Inferior parietal cortex (tissue), 1 donor: ENCODE results near the gene NDUFAF8.
A peak's percentile ranks its signal among the peaks of the same experiment; 100 is the strongest.

Source experiments
- DNase-seq: peaks from one replicate; pipeline ENCODE4 v3.0.0-alpha.2; 2016; ENCODE audit errors: extremely low spot score

NDUFAF8 gene

DNA sequence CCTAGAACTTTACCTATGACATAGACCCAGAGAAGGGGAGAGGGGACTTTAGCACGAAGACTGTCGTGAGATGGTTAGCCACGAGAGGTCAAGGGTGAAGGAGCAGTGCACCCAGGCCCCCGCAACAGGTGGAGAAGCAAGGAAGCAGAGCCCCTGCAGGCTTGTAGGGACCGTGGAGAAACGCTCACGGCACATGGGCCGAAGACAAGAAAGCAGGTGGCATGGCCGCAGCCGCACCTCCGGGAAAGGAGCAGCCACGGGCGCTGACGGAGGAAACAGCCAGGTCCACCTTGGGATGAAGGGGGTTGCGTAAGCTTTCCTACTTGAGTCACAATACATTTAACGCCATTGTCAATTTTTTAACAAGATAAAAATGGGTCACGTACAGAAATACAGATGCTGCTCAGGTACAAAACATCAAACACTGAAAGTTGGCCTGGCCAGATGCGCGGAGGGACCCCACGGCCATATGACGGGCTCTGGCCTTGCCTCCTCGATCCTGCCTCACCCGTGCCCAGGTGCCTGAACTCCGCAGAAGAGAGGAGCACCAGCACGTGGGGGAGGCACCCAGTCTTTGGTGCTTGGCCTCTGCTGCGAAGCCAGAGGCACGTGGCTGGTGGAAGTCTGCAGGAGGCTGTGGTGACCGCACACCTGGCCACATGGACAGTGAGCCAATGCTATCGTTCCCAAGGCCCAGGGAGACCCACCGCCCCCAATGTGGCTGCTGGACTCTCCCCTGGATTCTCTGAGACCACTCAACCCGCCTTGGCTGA lies 34.8 kb downstream of the NDUFAF8 start:
- DNase-seq: no peak

DNA sequence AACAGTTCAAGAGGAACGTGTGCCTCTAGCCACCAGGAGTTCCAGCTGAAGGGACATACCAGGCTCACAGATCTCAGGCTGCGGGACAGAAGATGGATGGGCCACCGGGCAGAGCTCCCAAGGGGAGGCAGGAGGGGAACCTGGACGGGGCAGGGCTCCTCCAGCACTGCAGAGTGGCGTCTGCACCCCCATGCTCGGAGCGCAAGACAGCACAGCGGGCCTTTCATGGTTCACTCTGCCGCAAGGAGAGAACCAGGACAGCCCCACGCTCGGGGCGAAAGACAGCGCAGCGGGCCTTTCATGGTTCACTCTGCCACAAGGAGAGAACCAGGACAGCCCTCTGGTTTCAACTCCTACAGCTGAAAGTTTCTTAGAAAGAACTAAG lies 35.3 kb downstream of the NDUFAF8 start:
- no peak for DNase-seq

DNA sequence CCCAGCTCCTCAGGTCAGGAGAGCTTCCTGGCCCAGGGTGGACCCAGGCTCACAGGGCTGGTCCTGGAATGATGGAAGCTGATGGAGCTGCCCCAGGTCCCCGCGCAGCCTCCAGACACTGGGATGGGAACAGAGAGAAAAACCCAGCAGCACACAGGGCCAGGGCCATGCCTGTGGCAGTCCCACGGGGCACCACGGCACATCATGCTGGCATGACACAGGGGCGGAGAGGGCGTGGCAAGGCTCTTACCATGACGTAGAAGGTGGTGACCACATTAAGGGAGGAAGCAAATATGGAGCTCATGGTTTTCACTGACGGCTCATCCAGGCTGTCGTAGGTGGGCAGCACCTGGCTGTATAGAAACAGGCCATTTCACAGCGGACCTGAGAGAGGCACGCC lies 37.7 kb downstream of the NDUFAF8 start:
- DNase-seq: no peak

DNA sequence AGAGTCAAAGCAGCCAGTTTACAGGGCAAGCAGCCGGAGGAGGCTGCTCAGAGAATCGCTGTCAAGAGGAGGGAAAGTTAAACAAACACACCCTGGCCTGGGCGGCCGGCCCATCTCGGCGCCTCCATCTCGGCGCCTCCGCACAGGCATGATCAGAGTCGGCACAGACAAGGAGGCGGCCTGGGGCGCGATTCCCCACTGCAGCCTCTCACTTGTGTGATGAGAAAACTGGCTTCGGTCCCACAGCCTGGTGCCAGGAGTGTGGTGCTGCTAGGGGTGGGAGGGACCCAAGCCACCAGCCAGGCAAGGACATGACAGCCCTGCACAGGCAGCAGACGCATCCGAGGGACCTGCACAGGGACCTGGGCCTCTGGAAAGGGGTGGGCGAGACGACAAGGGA lies 38.3 kb downstream of the NDUFAF8 start:
- DNase-seq: peak; percentile 47

DNA sequence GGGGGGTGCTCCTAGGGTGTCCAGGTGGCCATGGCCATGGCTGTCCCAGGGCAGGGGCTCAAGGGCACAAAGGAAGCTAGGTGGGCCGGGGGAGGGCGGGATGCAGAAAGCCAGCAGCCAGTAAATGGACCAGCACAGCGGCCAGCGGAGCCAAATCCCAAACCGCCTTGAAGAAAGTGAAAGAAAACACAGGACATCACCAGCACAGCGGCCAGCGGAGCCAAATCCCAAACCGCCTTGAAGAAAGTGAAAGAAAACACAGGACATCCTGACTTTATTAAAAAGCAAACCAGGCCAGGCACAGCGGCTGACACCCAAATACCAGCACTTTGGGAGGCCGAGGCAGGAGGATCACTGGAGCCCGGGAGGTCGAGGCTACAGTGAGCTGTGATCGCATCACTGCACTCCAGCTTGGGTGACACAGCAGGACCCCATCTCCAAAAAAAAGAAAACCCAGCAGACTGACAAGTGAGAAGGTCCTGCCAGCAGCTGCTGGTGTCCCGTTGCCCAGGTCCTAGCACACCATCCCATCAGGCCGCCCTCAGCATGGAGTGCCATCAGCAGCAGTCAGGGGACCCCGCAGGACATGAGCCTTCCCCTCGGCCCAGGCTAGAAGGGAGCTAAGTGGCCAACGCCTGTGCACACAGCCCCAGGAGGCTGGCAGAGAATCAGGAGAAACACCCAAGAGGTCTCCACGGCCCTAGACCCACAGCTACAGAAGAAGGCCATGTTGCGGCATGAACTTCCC lies 39.0 kb downstream of the NDUFAF8 start:
- no peak for DNase-seq

DNA sequence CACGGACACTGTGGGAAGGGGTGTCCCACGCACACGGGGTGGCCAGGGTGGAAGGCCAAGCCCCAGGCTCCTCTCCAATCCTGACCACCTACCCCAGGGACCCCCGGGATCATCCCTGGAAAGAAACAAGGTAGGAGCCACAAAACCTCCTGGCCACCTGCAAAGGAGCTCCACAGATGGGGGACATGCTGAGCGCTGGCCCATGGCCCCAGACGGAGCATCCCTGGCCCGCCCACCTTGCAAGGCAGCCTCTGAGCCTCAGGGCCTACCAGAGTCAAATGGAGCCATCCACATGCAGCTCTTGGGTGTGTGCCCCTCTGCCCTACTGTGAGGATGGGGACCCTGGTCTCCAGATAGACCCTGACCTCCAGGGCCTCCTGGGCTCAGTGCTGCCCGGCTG lies 39.7 kb downstream of the NDUFAF8 start:
- DNase-seq: no peak

DNA sequence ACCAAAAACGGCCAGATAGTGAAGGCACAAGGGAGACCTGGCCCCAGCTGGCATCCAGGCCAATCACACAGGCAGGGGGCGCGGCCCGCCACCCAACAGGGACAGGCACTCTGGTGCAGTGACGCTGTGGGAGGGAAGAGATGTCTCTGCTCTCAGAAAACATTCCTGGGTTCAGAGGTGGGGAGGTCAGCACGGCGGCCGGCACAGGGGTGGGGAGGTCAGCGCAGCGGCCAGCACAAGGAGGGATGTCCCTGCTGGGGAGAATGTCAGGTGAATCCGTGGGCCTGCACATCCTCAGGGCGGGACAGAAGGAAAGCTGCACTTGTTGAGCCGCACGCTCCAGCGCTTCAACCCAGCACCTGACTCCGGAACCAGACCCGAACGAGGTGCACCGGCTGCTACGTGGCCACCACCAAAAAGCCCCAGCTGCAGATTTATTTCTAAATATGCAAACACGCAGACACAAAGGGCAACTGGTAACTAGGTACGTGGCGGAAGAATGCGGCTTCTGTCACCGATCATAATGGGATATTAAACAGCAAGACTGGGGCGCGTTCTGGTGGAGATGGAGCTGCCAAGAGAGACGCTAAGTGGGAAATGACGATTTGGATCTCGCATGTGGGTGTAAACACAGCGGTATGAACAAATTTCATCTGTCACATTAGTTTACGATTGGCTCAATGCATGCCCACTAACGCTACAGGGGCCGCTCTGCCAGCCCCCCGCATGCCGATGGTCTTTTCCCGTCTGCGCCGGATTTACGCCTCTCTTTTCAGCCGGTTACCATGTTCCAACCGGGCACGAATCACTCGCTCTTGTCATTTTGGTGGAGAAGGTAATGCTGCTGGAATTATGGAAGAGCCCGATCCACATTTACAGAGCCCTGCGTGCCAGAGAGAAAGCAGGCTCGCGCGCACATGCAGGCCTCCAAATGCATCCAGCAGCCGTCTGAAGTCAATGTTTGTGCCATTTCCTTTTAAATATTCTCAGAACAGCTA lies 40.5 kb downstream of the NDUFAF8 start:
- DNase-seq: no peak

DNA sequence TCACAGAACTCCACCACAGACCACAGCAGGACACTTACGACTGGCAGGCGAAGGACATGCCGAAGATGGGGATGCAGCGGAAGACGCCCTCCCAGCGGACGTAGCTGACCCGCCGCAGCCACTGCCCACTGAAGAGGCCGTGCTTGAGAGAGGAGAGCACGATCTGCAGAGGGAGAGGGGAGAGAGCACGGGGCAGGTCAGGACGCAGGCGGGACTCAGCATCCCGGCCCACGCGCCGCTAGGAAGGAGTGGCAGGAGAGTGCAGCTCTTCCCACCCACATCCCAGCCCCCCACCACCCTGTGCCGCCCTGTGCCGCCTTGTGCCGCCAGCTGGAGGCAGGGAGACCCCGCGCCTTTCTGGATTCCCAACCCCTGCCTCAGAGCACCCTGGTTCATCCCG lies 41.5 kb downstream of the NDUFAF8 start:
- no peak for DNase-seq

DNA sequence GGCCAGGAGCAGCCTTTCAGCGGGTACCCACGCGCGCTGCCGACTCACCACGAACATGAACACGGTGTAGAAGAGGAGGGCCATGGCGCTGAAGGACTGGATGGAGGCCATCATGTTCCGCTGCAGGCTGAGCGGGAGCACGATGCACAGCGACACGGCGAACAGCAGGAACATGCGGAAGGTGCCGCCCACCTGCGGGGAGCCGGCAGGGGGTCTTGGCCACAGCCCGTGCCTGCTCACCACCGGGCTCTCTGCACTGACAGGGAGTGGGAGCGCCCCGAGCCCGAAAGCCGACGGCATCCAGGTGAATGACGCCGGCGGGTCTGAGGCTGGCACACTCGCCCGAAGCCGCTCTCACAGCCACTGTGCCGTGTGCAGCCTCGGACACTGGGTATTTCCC lies 43.0 kb downstream of the NDUFAF8 start:
- DNase-seq: no peak

DNA sequence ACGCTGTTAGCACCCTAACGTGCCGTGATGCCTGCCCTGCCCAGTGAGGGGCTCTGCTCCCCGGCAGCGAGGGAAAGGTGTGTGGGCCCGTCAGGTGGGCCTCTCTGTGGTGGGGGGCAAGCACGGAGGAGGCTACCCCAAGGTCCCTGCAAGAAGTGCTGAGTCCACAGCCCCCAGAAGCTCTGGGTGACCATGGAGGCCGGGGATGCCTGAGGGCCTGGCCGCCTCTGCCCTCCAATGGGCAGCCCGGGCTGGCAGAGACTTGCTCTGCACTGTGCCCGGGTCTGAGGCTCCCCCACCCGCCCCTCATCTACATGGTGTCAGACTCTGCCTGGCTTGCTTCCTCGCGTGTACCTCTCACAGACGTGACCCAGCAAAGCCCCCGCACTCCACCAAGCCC lies 43.8 kb downstream of the NDUFAF8 start:
- DNase-seq: no peak

DNA sequence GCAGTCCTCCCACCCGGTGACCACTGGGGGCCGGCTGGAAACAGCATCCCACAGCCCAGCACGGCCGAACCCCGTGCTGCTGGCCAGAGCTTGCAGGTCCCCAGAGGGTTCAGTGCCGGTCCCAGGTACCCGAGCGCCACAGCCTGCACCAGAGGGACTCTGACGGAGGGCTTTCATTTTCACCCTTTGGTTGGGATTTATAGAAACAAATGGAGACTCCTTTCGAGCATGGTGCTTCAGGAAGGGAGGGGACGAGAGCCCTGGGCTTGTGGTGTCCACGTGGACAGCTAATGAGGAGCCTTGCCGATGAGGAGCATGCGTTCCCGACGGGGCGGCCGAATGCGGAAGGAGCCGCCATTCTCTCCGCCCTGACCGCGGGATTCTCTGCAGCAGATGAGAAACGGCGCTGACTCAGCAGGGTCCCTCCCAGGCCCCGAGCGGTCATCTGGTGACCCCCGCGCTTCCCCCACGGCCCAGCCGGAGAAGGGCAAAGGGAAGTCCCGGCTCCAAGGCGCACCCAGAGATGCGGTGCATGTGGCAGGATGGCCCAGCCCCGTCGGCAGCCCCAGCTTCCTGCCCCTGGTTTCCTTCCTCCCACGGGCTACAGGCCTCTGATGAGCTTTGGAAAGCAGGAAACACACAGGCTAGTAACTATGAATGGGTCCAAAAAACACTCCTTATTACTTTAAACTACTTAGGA lies 46.2 kb downstream of the NDUFAF8 start:
- no peak for DNase-seq

DNA sequence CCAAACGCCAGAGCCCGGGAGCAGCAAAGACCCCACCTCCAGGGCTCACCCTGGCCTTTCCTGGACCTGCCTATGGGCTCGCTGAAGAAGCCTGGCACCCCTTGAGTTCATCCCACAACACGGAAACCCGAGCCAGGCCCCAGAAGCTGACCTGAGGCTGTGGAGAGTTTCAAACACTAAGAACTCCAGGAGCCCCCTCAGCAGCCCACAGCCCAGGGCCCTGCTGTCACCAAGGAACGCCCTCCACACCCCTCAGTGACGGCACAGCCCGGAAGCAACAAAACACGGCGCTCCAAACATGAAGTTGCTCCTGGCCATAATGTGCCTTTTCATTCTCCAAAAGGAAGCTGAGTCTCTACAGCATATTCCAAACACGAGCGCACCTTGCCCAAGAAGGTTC lies 46.8 kb downstream of the NDUFAF8 start:
- DNase-seq: no peak

DNA sequence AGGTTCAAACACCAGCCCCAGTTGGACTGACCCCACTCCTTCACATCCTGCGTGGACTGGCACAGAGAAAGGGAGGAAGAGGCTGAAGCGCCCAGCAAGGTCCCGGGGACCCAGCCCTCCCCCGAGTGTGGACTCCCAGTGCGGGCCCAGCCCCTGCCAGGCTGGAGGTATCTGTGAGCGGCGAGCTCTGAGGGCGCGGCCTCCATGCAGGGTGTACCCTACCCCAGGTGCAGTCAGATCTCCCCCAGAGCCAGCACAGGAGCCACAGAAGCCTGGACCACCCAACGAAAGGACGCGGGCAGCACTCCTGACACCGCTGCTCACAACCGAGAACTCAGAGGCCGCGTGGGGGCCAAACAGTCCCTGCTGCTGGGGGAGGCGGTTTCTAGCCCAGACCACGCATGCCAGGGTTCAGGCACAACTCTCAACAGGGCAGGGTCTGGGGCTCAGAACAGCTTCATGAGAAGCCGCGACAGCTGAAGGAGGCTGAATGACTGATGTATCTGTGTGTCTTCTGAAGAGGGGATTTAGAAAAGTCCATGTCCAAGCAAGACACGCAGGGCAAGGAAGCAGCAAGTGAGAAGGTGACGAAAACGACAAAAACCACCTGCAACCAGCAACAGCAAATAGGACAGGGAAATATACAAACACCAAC lies 47.5 kb downstream of the NDUFAF8 start:
- no peak for DNase-seq

DNA sequence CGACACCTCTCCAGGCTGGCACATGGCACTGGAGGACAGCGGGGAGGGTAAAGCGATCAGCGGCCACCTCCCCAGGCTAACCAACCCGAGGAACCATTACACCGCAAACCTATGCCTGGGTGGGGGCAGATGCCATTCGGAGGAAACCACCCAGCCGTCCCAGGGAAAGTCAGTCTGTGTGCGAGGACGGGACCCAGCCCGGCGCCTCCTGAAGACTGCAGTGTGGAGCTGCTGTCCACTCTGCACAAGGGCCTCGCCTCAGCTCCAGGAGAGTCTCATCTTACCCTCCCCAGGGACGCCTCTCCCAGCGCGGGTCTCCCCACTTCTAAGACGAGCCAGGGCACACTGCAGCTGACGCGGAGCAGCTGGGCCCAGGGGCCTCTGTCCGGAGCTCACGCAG lies 48.0 kb downstream of the NDUFAF8 start:
- DNase-seq: no peak

DNA sequence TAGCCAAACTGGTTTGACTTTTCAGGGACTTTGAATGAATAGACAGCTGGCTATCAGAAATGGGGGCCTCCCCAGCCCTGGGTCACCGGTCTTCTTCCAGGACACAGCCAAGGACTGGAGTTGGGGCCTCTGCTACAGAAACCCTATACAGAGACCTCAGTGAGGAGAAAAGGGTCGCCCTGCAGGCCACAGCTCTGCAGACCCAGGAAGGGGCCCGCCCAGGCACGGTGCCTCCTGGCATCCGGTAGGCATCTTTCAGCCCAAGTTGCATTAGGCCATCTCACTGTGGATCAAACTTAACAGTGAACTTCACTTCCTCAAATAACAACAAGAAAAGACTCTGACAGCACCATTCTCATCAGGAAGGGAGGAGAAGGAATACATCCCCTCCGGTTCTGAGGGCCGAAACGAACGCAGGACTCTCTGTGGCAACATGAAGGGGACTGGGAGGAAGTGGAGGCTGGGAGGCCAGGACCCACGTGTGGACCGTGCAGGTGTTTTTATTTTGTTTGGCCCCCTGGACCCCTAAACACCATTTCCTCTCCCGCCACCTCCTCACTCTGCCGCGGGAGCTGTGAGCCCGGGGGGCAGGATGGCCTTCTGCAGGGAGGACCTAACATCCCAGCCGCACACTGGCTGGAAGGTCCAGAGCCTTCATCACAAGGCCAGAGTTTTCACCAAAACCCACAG lies 48.8 kb downstream of the NDUFAF8 start:
- DNase-seq: no peak

DNA sequence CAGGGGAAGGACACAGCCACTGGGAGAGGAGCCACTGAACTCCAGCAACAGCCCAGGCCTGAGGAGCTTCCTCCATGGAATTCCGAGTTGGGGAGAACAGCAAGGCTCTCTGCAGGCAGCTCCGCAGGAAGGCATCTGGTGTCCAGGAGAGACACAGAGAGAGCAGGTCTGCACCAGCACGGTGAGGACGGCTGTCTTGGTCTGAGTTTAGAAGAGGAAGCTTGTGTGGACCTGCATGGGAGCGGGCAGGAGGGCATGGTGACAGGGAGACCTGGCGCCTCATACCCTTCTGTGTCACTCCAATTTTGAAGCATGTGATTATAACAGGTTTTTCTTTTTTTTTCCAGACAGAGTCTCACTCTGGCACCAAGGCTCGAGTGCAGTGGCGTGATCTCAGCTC lies 49.6 kb downstream of the NDUFAF8 start:
- no peak for DNase-seq

DNA sequence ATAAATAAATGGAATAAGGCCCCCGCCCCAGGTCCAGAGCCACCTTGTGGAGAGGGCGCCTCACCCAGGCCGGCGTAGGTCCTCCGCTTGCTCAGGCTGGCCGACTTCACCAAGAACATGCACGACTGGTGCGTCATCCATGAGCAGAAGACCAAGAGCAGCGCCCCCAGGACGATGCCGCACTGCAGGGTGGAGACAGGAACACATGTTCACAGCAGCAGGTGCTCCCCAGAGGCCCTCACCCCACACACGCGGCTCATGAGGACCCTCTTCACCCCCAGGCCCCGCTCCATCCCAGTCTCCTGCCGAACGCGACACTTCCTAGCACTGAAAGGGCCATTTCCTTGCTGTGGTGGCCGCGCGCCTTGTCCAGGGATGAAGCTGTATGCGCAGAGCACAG lies 50.5 kb downstream of the NDUFAF8 start:
- DNase-seq: no peak

DNA sequence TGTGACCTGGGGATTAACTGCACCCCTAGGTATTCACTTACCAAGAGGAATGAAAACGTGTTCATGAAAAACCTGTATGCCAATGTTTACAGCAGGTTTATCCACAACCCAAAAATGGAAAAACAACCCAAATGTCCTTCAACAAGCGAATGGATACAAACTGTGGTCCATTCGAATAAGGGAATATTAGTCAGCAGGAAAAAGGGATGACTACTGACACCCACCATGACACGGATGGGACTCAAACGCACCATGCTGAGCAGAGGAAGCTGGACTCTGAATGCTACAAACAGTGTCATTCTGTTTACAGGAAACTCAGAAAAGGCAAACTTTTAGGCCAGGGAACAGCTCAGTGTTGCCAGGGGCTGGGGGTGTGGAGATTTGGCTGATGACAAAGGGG lies 51.1 kb downstream of the NDUFAF8 start:
- DNase-seq: no peak
